Esophagus (tissue), 2 donors: ENCODE data around the gene CLEC2L. TPM values are rescaled to one million over a fixed set of nuclear protein-coding genes. Genes with fewer than 3 reads are reported as not detected.

ENCODE experiments used
- H3K27ac ChIP-seq, 2 donors: one replicate each; pipeline ENCODE4 v1.5.1; 2013; ENCODE audit warnings: low read depth in 2 of 2, mild to moderate bottlenecking in 2 of 2, inconsistent platforms in 1 of 2, low read length in 1 of 2, moderate library complexity in 1 of 2
- H3K27me3 ChIP-seq, 2 donors: one replicate each; pipeline ENCODE4 v1.6.1; 2013; ENCODE audit warnings: low read length in 2 of 2, control low read depth in 1 of 2, mild to moderate bottlenecking in 1 of 2; ENCODE audit not compliant: insufficient read depth in 2 of 2, control insufficient read depth in 1 of 2
- H3K36me3 ChIP-seq, 2 donors: one replicate each; pipeline ENCODE4 v1.6.1; 2013; ENCODE audit warnings: low read length in 1 of 2; ENCODE audit not compliant: control insufficient read depth in 2 of 2, insufficient read depth in 2 of 2
- H3K4me1 ChIP-seq, 2 donors: one replicate each; pipeline ENCODE4 v1.6.1; 2013; ENCODE audit warnings: low read length in 1 of 2; ENCODE audit not compliant: control insufficient read depth in 2 of 2, insufficient read depth in 2 of 2
- H3K4me3 ChIP-seq, 2 donors: one replicate each; pipeline ENCODE4 v1.5.1; 2013; ENCODE audit warnings: low read length in 2 of 2, mild to moderate bottlenecking in 2 of 2, low read depth in 1 of 2, moderate library complexity in 1 of 2
- H3K9me3 ChIP-seq, 2 donors: one replicate each; pipeline ENCODE4 v1.6.1; 2013; ENCODE audit warnings: mild to moderate bottlenecking in 2 of 2, low read depth in 1 of 2, low read length in 1 of 2, moderate library complexity in 1 of 2; ENCODE audit not compliant: control insufficient read depth in 2 of 2, insufficient read depth in 1 of 2
- WGBS, 2 donors: extraction: QIAGEN DNeasy Blood & Tissue Kit; methylation state at CpG; one replicate each; pipeline ENCODE4 v1.1.7; 2013; 5-methylcytosine and 5-hydroxymethylcytosine counted together
- polyA plus RNA-seq, 2 donors: library from polyadenylated mRNA; stranded (reverse); fragments of 200-250 nt; gene quantifications; one replicate each; pipeline ENCODE4 v1.2.3, GENCODE V29; 2013
- donor health status: healthy with polysubstance abuse.
- donor health status: Bipolar disorder and iron deficiency.

The CLEC2L gene
- polyA plus RNA-seq, 2 donors: 0.04 TPM; not detected in 1

DNA sequence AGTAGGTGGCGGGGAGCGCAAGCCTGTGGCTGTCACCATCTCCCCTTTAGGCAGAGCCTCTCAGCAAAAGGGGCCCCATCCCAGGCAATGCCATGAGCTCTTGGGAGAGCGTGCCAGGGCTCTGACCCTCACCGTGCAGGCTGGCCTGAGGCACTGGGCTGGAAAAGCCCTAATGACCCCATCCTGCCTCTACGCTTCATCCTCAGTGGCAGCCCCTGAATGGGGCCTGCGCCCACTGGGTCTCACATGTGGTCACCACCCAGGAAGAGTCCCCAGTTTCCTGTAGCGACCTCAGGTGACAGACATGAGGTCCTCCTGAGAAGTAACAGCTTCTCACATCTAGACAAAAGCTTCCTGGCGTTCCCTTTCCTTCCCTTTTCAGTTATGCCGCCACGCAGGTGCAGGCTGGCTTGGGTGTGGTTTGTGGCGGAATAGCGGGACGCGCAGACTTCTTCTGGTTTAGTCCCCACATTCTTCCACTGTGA, 59.2 kb downstream of the CLEC2L start:
- Histone ChIP-seq H3K4me3 (no peak overlapping the region), H3K36me3 (peaks cover 18 to 49% of the 10 kb centered on the region in 2 donors), H3K27me3 (no peaks in the 10 kb centered on the region), H3K9me3 (no peaks in the 10 kb centered on the region), H3K27ac (no peak overlapping the region), H3K4me1 (no peaks in the 10 kb centered on the region)
- WGBS, 2 donors: 84 to 89% methylated on average over 14 of the region's 14 CpGs

GRCh38 chr7:139583826-139584553, 60.5 kb downstream of the CLEC2L start:
- 90 to 94% methylated on average over 15 of the region's 15 CpGs for WGBS, 2 donors
- H3K4me1 ChIP-seq: no peaks in the 10 kb centered on the region
- no peak overlapping the region for H3K4me3 ChIP-seq
- peaks cover 18 to 55% of the 10 kb centered on the region in 2 donors for H3K36me3 ChIP-seq
- no peak overlapping the region for H3K27ac ChIP-seq
- no peaks in the 10 kb centered on the region for H3K9me3 ChIP-seq
- no peaks in the 10 kb centered on the region for H3K27me3 ChIP-seq

GRCh38 chr7:139585042-139585441, 61.6 kb downstream of the CLEC2L start:
- no peaks in the 10 kb centered on the region for H3K27me3 ChIP-seq
- H3K27ac ChIP-seq: no peak overlapping the region
- 76 to 87% methylated on average over 5 of the region's 5 CpGs for WGBS, 2 donors
- no peaks in the 10 kb centered on the region for H3K4me1 ChIP-seq
- peaks cover 18 to 55% of the 10 kb centered on the region in 2 donors for H3K36me3 ChIP-seq
- H3K4me3 ChIP-seq: no peak overlapping the region
- H3K9me3 ChIP-seq: no peaks in the 10 kb centered on the region

DNA sequence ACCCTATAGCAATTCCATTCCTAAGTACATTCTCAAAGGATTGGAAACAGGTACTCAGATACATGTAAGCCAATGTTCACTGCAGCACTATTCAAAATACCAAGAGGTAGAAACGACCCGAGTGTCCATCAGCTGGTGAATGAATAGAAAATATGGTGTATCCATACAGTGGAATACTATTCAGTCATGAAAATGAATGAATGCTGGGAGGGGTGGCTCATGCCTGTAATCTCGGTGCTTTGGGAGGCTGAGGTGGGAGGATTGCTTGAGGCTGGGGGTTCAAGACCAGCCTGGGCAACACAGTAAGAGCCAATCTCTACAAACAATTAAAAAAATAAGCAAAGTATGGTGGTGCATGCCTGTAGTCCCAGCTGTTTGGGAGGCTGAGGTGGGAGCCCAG, 62.8 kb downstream of the CLEC2L start:
- no peak overlapping the region for H3K4me3 ChIP-seq
- no peak overlapping the region for H3K27ac ChIP-seq
- no peaks in the 10 kb centered on the region for H3K9me3 ChIP-seq
- 92 to 96% methylated on average over 3 of the region's 3 CpGs for WGBS, 2 donors
- no peaks in the 10 kb centered on the region for H3K27me3 ChIP-seq
- H3K36me3 ChIP-seq: peaks cover 23 to 51% of the 10 kb centered on the region in 2 donors
- no peaks in the 10 kb centered on the region for H3K4me1 ChIP-seq

GRCh38 chr7:139587535-139587934, 64.0 kb downstream of the CLEC2L start:
- Histone ChIP-seq H3K36me3 (peaks cover 21 to 48% of the 10 kb centered on the region in 2 donors), H3K4me3 (no peak overlapping the region), H3K27ac (no peak overlapping the region), H3K9me3 (no peaks in the 10 kb centered on the region), H3K4me1 (no peaks in the 10 kb centered on the region), H3K27me3 (no peaks in the 10 kb centered on the region)
- WGBS, 2 donors: 95 to 96% methylated on average over 7 of the region's 7 CpGs

DNA sequence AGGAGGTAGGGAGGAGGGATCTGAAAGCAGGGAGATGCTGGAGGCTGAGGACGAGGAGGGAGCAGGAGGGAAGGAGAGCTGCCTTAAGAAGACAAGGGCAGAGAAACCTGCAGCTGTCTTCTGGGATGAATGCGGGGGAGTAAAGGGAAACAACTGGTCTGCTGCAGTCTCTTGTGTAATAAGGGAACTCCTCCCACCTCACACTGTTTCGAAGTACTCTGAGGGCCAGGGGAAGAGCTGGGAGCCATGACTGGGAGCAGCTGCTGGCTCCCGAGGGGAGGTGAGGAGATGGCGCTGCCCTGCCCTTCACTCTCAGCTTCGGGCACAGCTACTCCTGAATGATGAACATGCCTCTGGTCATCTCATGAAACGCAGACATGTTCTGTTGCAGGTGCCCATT, 65.1 kb downstream of the CLEC2L start:
- 58 to 75% methylated on average over 7 of the region's 7 CpGs for WGBS, 2 donors
- Histone ChIP-seq H3K4me3 (no peak overlapping the region), H3K9me3 (no peaks in the 10 kb centered on the region), H3K36me3 (peaks cover 14 to 45% of the 10 kb centered on the region in 2 donors), H3K4me1 (no peaks in the 10 kb centered on the region), H3K27ac (no peak overlapping the region), H3K27me3 (no peaks in the 10 kb centered on the region)

DNA sequence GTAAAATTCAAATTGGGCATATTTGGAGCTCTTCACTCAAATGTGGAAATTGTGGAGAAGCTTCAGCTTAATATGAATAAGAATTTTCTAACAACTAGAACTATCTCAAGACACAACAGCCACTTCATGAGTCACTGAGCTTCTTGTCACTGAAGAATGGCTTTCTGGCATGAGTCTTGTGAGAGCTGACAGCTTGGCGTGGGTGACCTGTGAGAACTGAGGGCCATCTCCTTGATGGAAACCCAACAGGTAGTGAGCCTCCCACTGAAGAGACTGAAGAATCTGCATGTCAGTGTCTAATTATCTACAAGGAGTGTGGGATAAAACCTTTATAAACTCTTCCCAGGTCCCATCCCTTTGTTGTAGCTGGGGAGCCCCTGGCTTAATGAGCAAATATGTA, 66.0 kb downstream of the CLEC2L start:
- WGBS, 2 donors: 88 to 90% methylated on average over 1 of the region's 1 CpG
- H3K4me1 ChIP-seq: no peaks in the 10 kb centered on the region
- no peaks in the 10 kb centered on the region for H3K9me3 ChIP-seq
- peaks cover 14 to 41% of the 10 kb centered on the region in 2 donors for H3K36me3 ChIP-seq
- no peak overlapping the region for H3K27ac ChIP-seq
- no peak overlapping the region for H3K4me3 ChIP-seq
- no peaks in the 10 kb centered on the region for H3K27me3 ChIP-seq

GRCh38 chr7:139591550-139592195, 68.2 kb downstream of the CLEC2L start:
- Histone ChIP-seq H3K9me3 (peaks cover 0 to 2% of the 10 kb centered on the region in 2 donors), H3K4me3 (no peak overlapping the region), H3K36me3 (peaks cover 24 to 47% of the 10 kb centered on the region in 2 donors), H3K27me3 (no peaks in the 10 kb centered on the region), H3K4me1 (no peaks in the 10 kb centered on the region), H3K27ac (no peak overlapping the region)
- 86 to 87% methylated on average over 3 of the region's 3 CpGs for WGBS, 2 donors

- H3K4me3 ChIP-seq: no peak overlapping the region
- H3K36me3 ChIP-seq: peaks cover 27 to 50% of the 10 kb centered on the region in 2 donors
- no peaks in the 10 kb centered on the region for H3K27me3 ChIP-seq
- 94 to 97% methylated on average over 4 of the region's 4 CpGs for WGBS, 2 donors
- H3K9me3 ChIP-seq: peaks cover 0 to 3% of the 10 kb centered on the region in 2 donors
- H3K27ac ChIP-seq: no peak overlapping the region
- no peaks in the 10 kb centered on the region for H3K4me1 ChIP-seq
These were observed 69.4 kb downstream of the CLEC2L start for GRCh38 chr7:139592801-139593461.
